UCSD-AML1 (cell line): ENCODE measurements around the gene STK40.

Source experiments
- DNase-seq: peaks from one replicate; lab custom pipeline; 2025; ENCODE audit not compliant: unreplicated experiment; lab: John Stamatoyannopoulos, UW

The STK40 gene

GRCh38 chr1:36346741-36347370, 38.9 kb downstream of the STK40 start:
- no peak for DNase-seq

DNA sequence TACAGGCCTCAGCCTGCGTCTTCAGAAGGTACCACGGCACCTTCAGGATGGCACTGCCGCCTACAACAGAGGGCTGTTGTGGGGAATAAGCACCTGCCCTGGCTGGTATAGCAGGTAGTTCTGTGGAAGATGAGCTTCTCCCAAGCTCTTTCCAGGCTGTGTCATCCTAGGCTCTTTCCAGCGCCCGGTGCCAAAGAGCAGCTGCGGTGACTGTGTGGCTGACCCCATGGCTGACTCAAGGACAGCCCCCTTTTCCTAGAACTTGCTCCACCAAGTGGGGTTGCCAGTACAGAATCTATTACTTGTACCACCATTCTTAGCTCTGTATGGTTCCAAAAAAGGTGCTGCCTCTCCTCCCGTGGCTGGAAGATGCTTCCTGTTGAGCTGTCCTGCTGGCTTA, 40.4 kb downstream of the STK40 start:
- DNase-seq: no peak

DNA sequence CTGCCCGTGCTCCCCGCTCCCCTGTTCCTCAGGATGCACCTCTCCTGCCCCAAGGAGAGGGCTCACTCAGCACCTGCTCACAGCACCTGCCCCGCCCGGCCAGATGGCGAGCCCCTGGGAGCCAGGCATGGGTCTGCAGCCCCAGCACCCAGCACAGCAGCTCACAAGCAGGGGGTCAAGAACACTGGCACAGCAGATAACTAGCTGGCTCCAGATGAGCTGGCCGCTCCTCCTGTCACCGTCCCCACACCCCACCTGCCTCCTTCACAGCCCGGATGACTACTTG, 41.4 kb downstream of the STK40 start:
- no peak for DNase-seq

DNA sequence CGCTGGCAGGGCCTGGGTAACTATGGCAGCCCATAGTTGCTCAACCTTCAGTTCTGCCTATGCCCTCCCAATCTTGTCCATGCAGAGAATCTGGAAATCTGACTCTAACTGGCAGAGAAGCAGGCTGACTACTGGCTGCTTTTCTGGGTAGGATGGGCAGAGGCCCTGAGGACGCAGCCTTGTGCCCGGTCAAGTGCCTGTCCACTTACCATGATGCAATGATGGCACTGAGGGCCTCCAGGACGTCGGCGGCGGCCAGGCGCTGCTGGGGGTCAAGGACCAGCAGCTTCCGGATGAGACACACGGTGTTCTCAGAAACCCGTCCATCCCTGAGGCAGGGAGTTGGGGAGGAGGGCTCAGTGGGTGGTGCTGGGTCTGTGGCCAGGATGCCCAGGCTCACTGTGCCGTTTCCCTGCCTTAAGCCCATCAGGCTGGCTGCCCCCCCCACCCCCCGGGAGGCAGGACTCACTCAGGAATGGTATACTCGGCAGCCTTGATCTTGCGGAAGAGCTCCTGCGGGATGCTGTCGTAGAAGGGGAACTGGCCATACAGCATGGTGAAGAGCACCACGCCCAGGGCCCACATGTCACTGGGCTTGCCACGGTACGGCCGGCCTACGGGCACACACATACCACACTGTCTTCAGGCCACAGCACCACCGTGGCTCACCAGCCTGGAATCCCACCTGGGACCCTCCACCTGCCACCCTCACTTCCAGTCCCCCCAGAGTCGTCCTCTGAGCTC, 41.9 kb downstream of the STK40 start:
- no peak for DNase-seq

- peak; percentile 49 for DNase-seq
Measured at GRCh38 chr1:36342426-36343185, 43.1 kb downstream of the STK40 start.

GRCh38 chr1:36341626-36342320, 44.0 kb downstream of the STK40 start:
- no peak for DNase-seq

DNA sequence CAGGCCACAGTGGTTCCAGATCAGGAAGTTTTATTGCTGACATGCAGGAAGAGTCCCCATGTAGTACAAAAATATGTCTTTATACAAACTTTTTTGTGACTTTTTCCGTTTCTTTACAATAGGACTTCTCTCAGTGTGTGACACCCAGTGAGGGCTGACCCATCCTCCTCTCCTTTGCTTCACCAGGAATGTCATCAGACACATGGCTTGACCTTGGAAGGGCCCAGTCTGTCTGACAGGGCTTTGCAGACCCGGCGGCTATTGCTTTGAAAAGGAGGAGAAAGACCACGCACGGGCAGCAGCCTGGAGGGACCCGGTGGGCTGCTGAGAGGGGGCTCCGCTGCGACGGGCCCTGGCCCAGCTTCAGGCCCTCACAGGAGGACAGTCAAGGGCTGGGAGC, 46.1 kb downstream of the STK40 start:
- no peak for DNase-seq

GRCh38 chr1:36339215-36339614, 46.5 kb downstream of the STK40 start:
- peak; percentile 70 for DNase-seq

GRCh38 chr1:36337830-36338229, 47.9 kb downstream of the STK40 start:
- DNase-seq: no peak

DNA sequence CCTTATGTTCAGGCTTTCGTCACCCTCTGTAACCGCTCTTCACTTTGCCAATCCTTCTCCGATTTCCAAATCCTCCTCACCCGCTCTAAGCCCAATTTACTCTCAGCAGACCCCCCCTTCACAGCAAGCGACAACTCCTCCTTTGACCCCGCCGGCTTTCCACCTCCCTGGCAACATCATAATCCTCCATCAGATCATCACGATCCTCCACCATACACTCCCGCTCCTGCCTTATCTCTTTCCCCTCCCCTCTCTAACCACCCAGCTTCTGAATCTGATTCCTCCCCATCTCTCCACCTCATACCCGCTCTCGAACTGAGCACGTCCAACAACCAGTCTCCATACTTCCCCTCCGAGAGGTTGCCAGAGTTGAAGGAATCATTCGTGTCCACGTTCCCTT, 54.8 kb downstream of the STK40 start:
- DNase-seq: no peak

- DNase-seq: no peak
Measured at GRCh38 chr1:36329817-36330216, 55.9 kb downstream of the STK40 start.

- no peak for DNase-seq
Measured at GRCh38 chr1:36328713-36329112, 57.0 kb downstream of the STK40 start.

GRCh38 chr1:36328088-36328480, 57.6 kb downstream of the STK40 start:
- DNase-seq: no peak

GRCh38 chr1:36327421-36328087, 58.2 kb downstream of the STK40 start:
- DNase-seq: no peak

DNA sequence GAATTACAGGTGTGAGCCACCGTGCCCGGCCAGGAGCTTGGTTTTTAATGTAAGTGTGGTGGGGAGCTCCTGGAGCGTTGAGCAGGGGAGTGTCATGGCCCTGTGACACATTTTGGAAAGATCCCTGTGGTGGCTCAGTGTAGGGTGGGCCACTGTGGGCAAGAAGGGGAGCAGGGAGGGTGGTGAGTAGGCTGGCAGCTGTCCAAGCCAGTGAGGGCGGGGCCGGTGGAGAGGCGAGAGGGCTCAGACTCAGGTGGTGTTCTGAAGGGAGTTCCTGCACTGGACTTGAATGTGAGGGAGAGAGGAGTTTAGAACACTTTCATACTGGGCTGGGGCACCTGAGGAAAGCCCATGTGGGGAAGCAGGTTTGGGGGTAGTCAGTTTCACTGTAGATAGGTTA, 59.2 kb downstream of the STK40 start:
- DNase-seq: no peak

DNA sequence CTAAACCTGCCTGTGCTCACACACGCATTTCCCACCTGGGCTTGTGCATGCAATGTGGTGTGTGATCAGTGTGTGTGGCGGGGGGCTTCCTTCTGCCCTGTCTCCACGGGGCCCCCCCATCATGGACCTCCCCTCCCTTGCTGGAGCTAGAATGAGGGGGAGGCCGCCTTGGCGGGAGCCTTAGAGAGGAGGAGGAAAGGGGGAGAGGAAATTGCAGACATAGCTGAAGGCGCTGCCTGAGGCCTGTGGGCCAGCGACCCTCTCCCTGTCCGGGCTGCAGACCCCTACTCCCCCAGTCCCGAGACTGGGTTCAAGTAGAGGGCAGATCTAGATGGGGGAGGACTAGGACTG, 61.4 kb downstream of the STK40 start:
- DNase-seq: no peak

DNA sequence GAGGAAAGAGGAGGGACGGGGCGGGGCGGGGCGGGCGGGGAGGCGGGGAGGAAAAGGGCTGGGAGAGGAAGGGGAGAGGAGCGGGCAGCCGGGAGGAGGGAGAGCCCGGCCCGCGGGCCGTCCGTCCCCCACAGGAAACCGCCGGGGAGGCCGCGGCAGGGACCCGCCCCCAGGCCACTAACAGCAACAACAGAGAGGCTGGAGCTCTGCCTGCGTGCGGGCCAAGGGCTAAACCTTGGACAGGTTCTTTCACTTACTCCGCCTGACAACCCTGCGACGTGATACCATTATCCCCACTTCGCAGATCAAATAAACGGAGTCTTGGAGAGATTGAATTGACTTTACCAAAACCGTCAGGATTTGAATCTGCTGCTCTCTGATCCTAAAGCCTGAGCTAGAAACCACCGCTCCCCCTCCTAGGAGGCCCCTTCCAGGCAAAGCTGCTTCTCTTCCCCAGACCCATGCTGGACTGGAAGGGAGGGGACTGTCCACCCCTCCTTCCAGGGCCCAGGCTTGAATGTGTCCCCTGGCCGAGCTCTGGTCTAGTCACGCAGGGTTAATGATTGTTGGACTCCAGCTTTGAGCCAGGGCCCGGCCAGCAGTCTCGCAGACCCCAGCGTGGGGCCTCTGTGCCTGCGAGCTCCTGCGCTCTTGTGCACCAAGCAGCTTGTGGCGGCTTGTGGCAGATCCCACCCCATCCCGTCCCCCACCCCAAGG, 61.9 kb downstream of the STK40 start, which contains the start of gene EVA1B:
Gene EVA1B, minus strand, starts transcription at position 10 of the 717 bp plus-strand sequence. CDS start 608 bp downstream, outside the sequence.
- DNase-seq: peak; percentile 85

DNA sequence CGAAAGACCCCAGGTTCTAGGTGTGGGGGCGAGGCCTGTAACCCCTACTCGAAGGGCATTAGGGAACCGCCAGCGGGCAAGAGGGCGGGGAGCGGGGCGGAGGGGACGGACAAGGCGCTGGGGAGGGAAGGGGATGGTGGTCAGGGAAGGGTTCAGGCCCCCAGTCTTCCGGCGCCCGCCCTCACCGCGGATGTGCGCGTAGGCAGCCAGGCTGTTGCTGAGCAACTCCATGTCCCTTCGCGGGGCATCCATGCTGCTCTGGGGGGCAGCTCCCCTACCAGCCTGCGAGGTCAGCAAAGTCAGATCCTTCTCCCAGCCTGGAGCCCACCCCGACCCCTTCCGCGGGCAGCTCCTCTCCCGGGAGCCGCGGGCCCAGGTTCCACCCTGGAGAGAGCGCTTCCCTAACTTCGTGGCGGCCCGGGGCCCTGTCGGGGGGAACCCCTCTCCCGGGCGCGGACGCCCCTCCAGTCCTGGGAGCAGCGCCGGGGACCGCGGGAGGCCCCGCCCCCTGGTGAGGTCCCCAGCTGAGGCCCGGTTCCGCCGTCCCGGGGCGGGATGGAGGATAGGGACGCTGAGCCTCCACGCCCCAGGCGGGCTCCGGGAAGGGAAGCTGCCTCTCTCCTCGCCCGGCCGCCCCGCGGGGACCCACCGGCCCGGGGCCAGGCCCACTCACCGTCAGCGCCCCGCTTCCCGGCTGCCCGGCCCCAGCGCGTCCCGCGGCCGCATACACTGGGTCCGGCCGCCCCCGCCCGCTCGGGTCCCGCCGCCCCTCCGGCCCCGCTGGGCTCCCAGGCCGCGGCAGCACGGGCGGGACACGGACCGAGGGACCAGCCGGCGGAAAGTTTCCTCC, 62.7 kb downstream of the STK40 start:
- peak; percentile 55 for DNase-seq

DNA sequence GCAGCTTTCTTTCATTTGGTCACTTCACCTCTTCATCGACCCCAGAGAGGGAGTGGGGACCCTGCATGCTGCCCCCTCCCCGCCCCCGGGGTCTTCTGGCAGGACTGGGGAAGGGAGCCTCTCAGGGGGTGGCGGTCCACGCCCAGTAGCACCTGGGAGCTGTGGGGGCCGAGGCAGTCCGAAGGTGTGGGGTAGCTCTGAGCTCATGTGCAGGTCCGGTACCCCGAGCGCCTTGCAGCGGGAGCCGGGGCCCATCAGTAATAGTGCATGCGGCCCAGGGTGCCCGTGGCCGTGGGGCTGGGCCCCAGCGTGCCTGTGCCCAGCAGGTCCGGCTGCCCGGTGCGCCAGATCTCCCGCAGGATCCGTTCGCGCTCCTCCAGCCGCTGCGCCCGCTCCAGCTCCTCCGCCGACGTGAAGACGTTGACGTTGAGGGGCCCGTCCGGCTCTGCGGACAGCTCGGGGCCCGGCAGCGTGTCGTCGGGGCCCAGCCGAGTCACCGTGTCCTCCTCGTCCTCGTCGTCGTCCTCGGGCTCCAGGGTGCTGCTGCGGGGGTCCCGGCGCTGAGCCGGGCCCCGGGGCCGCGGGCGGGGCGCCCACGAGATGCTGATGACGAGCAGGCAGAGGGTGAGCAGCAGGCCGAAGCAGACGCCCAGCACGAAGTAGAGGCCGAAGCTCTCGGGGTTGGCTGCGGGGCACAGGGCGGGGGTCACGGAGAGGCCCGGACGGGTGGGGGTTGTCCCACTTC, 63.5 kb downstream of the STK40 start:
- no peak for DNase-seq
